ENCODE data around the gene HOTAIR.

The HOTAIR gene

GRCh38 chr12:53984901-53985691 lies 10.3 kb upstream of the HOTAIR start, which contains the start of gene HOXC10:
Gene HOXC10, plus strand, starts transcription at chr12:53985146. Its CDS starts 114 bp downstream, at chr12:53985260.
- peak; percentile 74 for DNase-seq

GRCh38 chr12:53983950-53984572 lies 9.3 kb upstream of the HOTAIR start:
- no peak for DNase-seq

- DNase-seq: no peak
Measured at GRCh38 chr12:53983568-53983949, 8.8 kb upstream of the HOTAIR start.

- no peak for DNase-seq
Measured at GRCh38 chr12:53982648-53983567, 8.2 kb upstream of the HOTAIR start.

- DNase-seq: no peak
Measured at GRCh38 chr12:53981634-53982565, 7.1 kb upstream of the HOTAIR start.

- no peak for DNase-seq
Measured at GRCh38 chr12:53980802-53981496, 6.2 kb upstream of the HOTAIR start.

- DNase-seq: no peak
Measured at GRCh38 chr12:53980104-53980801, 5.5 kb upstream of the HOTAIR start.

GRCh38 chr12:53978477-53979356 lies 4.0 kb upstream of the HOTAIR start:
- DNase-seq: no peak

- no peak for DNase-seq
Measured at GRCh38 chr12:53977596-53978445, 3.1 kb upstream of the HOTAIR start.

GRCh38 chr12:53976823-53977595 lies 2.3 kb upstream of the HOTAIR start:
- DNase-seq: no peak

GRCh38 chr12:53976172-53976822 lies 1.5 kb upstream of the HOTAIR start:
- DNase-seq: no peak

- no peak for DNase-seq
Measured at GRCh38 chr12:53975479-53976152, 862 bp upstream of the HOTAIR start.

- DNase-seq: no peak
Measured at GRCh38 chr12:53975064-53975471, 314 bp upstream of the HOTAIR start.

GRCh38 chr12:53973236-53974042 lies 1.3 kb downstream of the HOTAIR start:
- DNase-seq: no peak

GRCh38 chr12:53972722-53973235 lies 2.0 kb downstream of the HOTAIR start, which contains the start of gene HOXC11:
Gene HOXC11, plus strand, starts transcription at chr12:53973126. Its CDS starts 116 bp downstream, at chr12:53973242.
- no peak for DNase-seq

Data from CD4-positive, alpha-beta T cell treated with Interleukin-12 subunit alpha and Interleukin-12 subunit beta, for 1 hour (primary cell).